MM.1S (cell line): Measurements from ENCODE around the gene QSOX1.

ENCODE experiments used
- DNase-seq: peaks from one replicate; pipeline ENCODE4 v3.0.0-alpha.2; 2015
- H2AFZ ChIP-seq: fragments of 300-600 bp; sonication (generic); 2 replicates; pipeline ENCODE4 v1.6.0; 2016; ENCODE audit warnings: antibody characterized with exemption, low read length
- H3F3A ChIP-seq: fragments of 300-600 bp; sonication (generic); 2 replicates; pipeline ENCODE4 v1.6.1; 2016; ENCODE audit warnings: mild to moderate bottlenecking, antibody characterized with exemption, low read length, moderate library complexity, mixed read lengths; ENCODE audit not compliant: insufficient read depth
- H3K27ac ChIP-seq: fragments of 300-600 bp; sonication (generic); 2 replicates; pipeline ENCODE4 v1.5.1; 2016; ENCODE audit warnings: mild to moderate bottlenecking, low read length
- H3K27me3 ChIP-seq: fragments of 300-600 bp; sonication (generic); replicated peaks from 2 replicates; pipeline ENCODE4 v1.6.0; 2016; ENCODE audit warnings: low read length; ENCODE audit not compliant: insufficient read depth
- H3K36me3 ChIP-seq: fragments of 300-600 bp; sonication (generic); replicated peaks from 2 replicates; pipeline ENCODE4 v1.6.1; 2016; ENCODE audit warnings: mild to moderate bottlenecking, low read length, mixed read lengths; ENCODE audit not compliant: insufficient read depth
- H3K4me1 ChIP-seq: fragments of 300-600 bp; sonication (generic); 2 replicates; pipeline ENCODE4 v1.6.1; 2016; ENCODE audit warnings: low read length, mixed read lengths
- H3K4me2 ChIP-seq: fragments of 300-600 bp; sonication (generic); 2 replicates; pipeline ENCODE4 v1.6.0; 2016; ENCODE audit warnings: low read depth, low read length
- H3K4me3 ChIP-seq: fragments of 300-600 bp; sonication (generic); 2 replicates; pipeline ENCODE4 v1.5.1; 2016; ENCODE audit warnings: low read length, mixed read lengths
- H3K79me2 ChIP-seq: fragments of 300-600 bp; sonication (generic); 2 replicates; pipeline ENCODE4 v1.6.1; 2016; ENCODE audit warnings: mixed run types, low read length, mixed read lengths
- H3K9ac ChIP-seq: fragments of 300-600 bp; sonication (generic); 2 replicates; pipeline ENCODE4 v1.6.1; 2016; ENCODE audit warnings: low read length, mixed read lengths
- H3K9me2 ChIP-seq: fragments of 300-600 bp; sonication (generic); replicated peaks from 2 replicates; pipeline ENCODE4 v1.6.1; 2016; ENCODE audit warnings: mild to moderate bottlenecking, low read length, mixed read lengths; ENCODE audit not compliant: insufficient read depth
- H3K9me3 ChIP-seq: fragments of 300-600 bp; sonication (generic); replicated peaks from 2 replicates; pipeline ENCODE4 v1.6.1; 2016; ENCODE audit warnings: mild to moderate bottlenecking, low read length, mixed read lengths; ENCODE audit not compliant: insufficient read depth
- H4K20me1 ChIP-seq: fragments of 300-600 bp; sonication (generic); 2 replicates; pipeline ENCODE4 v1.6.1; 2016; ENCODE audit warnings: mild to moderate bottlenecking, low read length, moderate library complexity, mixed read lengths; ENCODE audit not compliant: insufficient read depth
- CTCF ChIP-seq: fragments of 300-600 bp; sonication (generic); IDR thresholded peaks from 2 replicates; pipeline ENCODE4 v1.5.1; 2016; ENCODE audit warnings: antibody characterized with exemption, low read length, mixed read lengths
- EZH2 ChIP-seq: fragments of 300-600 bp; sonication (generic); optimal IDR thresholded peaks from 2 replicates; pipeline ENCODE3; 2017; ENCODE audit warnings: low read depth, mild to moderate bottlenecking, antibody characterized with exemption, low read length, mixed read lengths
- EZH2phosphoT487 ChIP-seq: fragments of 300-600 bp; sonication (generic); IDR thresholded peaks from 2 replicates; pipeline ENCODE4 v1.6.1; 2018; ENCODE audit warnings: antibody characterized with exemption, low read length

Gene QSOX1

GRCh38 chr1:180155182-180155682 is 563 bp downstream of the QSOX1 start:
- no peaks in the 10 kb centered on the region for H4K20me1 ChIP-seq
- TF ChIP-seq EZH2phosphoT487 (no peak), EZH2 (no peak), CTCF (no peak)

GRCh38 chr1:180156201-180156600 is 1.5 kb downstream of the QSOX1 start:
- Histone ChIP-seq H3K4me3 (no peak overlapping the region), H3K79me2 (no peaks in the 10 kb centered on the region), H3K4me1 (peaks cover 12% of the 10 kb centered on the region), H3K27ac (no peak overlapping the region), H3K27me3 (peaks cover 5% of the 10 kb centered on the region; the same call in 1 of the 2 replicates), H3F3A (peaks cover 5% of the 10 kb centered on the region; the same call in 1 of the 2 replicates), H3K36me3 (no peaks in the 10 kb centered on the region), H3K4me2 (no peak overlapping the region), H3K9ac (no peak overlapping the region), H2AFZ (no peak overlapping the region), H3K9me3 (no peaks in the 10 kb centered on the region), H4K20me1 (no peaks in the 10 kb centered on the region), H3K9me2 (no peaks in the 10 kb centered on the region)
- TF ChIP-seq EZH2phosphoT487 (no peak), EZH2 (no peak), CTCF (no peak)
- no peak for DNase-seq

More at GRCh38 chr1:180155182-180155682, 563 bp downstream of the QSOX1 start:
- Histone ChIP-seq H2AFZ (peak overlapping the region; percentile 79), H3K4me1 (peaks cover 12% of the 10 kb centered on the region), H3K4me2 (peak overlapping the region; percentile 95), H3K9me3 (no peaks in the 10 kb centered on the region), H3K9ac (peak overlapping the region; percentile 54; the same call in 1 of the 2 replicates), H3K27me3 (peaks cover 5% of the 10 kb centered on the region; the same call in 1 of the 2 replicates), H3F3A (peaks cover 5% of the 10 kb centered on the region; the same call in 1 of the 2 replicates), H3K4me3 (peak overlapping the region; percentile 78), H3K79me2 (no peaks in the 10 kb centered on the region), H3K27ac (no peak overlapping the region), H3K36me3 (no peaks in the 10 kb centered on the region), H3K9me2 (no peaks in the 10 kb centered on the region)
- DNase-seq: no peak

- Histone ChIP-seq H3K9me3 (no peaks in the 10 kb centered on the region), H3K9ac (no peak overlapping the region), H3K9me2 (no peaks in the 10 kb centered on the region), H3K79me2 (no peaks in the 10 kb centered on the region), H4K20me1 (no peaks in the 10 kb centered on the region), H2AFZ (no peak overlapping the region), H3K36me3 (no peaks in the 10 kb centered on the region), H3K27ac (no peak overlapping the region), H3K4me2 (no peak overlapping the region), H3K27me3 (peaks cover 5% of the 10 kb centered on the region; the same call in 1 of the 2 replicates), H3F3A (peaks cover 5% of the 10 kb centered on the region; the same call in 1 of the 2 replicates), H3K4me3 (no peak overlapping the region), H3K4me1 (peaks cover 12% of the 10 kb centered on the region)
- TF ChIP-seq EZH2: no peak
- no peak for TF ChIP-seq CTCF
- TF ChIP-seq EZH2phosphoT487: no peak
- DNase-seq: no peak
These were observed 2.0 kb downstream of the QSOX1 start for GRCh38 chr1:180156631-180157091.
